Suprapubic skin (tissue), 3 donors: ENCODE results near the gene JAK1.

Source experiments
- CTCF ChIP-seq, 2 donors: fragments of 200-600 bp in 1 of 2; fragments of 450-650 bp in 1 of 2; sonication (generic) in 1 of 2; IDR thresholded peaks; one replicate each; pipeline ENCODE4 v1.5.1; 2016 to 2019; ENCODE audit warnings: antibody characterized with exemption in 2 of 2, mild to moderate bottlenecking in 1 of 2, moderate library complexity in 1 of 2
- EP300 ChIP-seq: sonication (generic); formaldehyde crosslinking; IDR thresholded peaks from one replicate; pipeline ENCODE4 v1.6.1; 2017; ENCODE audit warnings: antibody characterized with exemption
- POLR2A ChIP-seq, 2 donors: fragments of 450-650 bp; IDR thresholded peaks; one replicate each; pipeline ENCODE4 v1.6.1; 2017; ENCODE audit warnings: antibody characterized with exemption in 2 of 2, mild to moderate bottlenecking in 2 of 2, moderate library complexity in 2 of 2

- TF ChIP-seq POLR2A (IDR thresholded peaks at IDR 0.05) (no peak), CTCF (IDR thresholded peaks at IDR 0.05) (no peak), EP300 (no peak)
Measured at GRCh38 chr1:64973061-64973647, 6.8 kb upstream of the JAK1 start.
